SIG-M5 (cell line): Measurements from ENCODE around the gene CACNB1.

Experiments used
- DNase-seq: peaks from one replicate; lab custom pipeline; 2025; lab: John Stamatoyannopoulos, UW

Gene CACNB1

GRCh38 chr17:39197380-39198185 lies at the start of gene CACNB1:
Gene CACNB1 (minus strand): TSS chr17:39197669. CDS start chr17:39197495, 174 bp downstream.
- DNase-seq: no peak

GRCh38 chr17:39246274-39246673 lies 48.8 kb upstream of the CACNB1 start:
- DNase-seq: no peak

GRCh38 chr17:39244600-39245570 lies 47.4 kb upstream of the CACNB1 start:
- DNase-seq: no peak

- no peak for DNase-seq
Observed at GRCh38 chr17:39244016-39244599, 46.6 kb upstream of the CACNB1 start.

GRCh38 chr17:39243155-39243554 lies 45.7 kb upstream of the CACNB1 start:
- DNase-seq: no peak

- DNase-seq: no peak
Observed at GRCh38 chr17:39240631-39241030, 43.2 kb upstream of the CACNB1 start.

GRCh38 chr17:39239640-39240314 lies 42.3 kb upstream of the CACNB1 start:
- no peak for DNase-seq

- DNase-seq: no peak
Observed at GRCh38 chr17:39238311-39238972, 41.0 kb upstream of the CACNB1 start.

GRCh38 chr17:39237586-39237985 lies 40.1 kb upstream of the CACNB1 start:
- no peak for DNase-seq

- no peak for DNase-seq
Observed at GRCh38 chr17:39236981-39237441, 39.5 kb upstream of the CACNB1 start.

GRCh38 chr17:39236450-39236927 lies 39.0 kb upstream of the CACNB1 start:
- no peak for DNase-seq

GRCh38 chr17:39235555-39236449 lies 38.3 kb upstream of the CACNB1 start:
- DNase-seq: no peak

GRCh38 chr17:39231591-39232551 lies 34.4 kb upstream of the CACNB1 start:
- no peak for DNase-seq

GRCh38 chr17:39231091-39231561 lies 33.7 kb upstream of the CACNB1 start:
- no peak for DNase-seq

GRCh38 chr17:39230361-39230760 lies 32.9 kb upstream of the CACNB1 start:
- DNase-seq: no peak

GRCh38 chr17:39229274-39229913 lies 31.9 kb upstream of the CACNB1 start:
- no peak for DNase-seq

- no peak for DNase-seq
Observed at GRCh38 chr17:39227364-39227919, 30.0 kb upstream of the CACNB1 start.
